Measurements from ENCODE around the gene CTU1.

GRCh38 chr19:51125421-51126075, 17.3 kb upstream of the CTU1 start:
- TF ChIP-seq CTCF (IDR thresholded peaks at IDR 0.05; ENCODE audit: poor library complexity) (no peak), EZH2phosphoT487 (IDR thresholded peaks at IDR 0.05; ENCODE audit: low read depth, severe bottlenecking, unreplicated experiment) (no peak), EZH2 (IDR thresholded peaks at IDR 0.05; ENCODE audit: borderline replicate concordance) (no peak)
